Stimulated activated CD8-positive, alpha-beta memory T cell treated with anti-CD3 and anti-CD28 coated beads, Interleukin-15, amount 100 ng/mL, for 4 hours (primary cell): Measurements from ENCODE around the gene ROBO2.

Experiments
- DNase-seq, 2 donors: peaks; one replicate each; pipeline ENCODE4 v3.0.0-alpha.2; 2020; ENCODE audit warnings: low read depth in 2 of 2

ROBO2 gene

DNA sequence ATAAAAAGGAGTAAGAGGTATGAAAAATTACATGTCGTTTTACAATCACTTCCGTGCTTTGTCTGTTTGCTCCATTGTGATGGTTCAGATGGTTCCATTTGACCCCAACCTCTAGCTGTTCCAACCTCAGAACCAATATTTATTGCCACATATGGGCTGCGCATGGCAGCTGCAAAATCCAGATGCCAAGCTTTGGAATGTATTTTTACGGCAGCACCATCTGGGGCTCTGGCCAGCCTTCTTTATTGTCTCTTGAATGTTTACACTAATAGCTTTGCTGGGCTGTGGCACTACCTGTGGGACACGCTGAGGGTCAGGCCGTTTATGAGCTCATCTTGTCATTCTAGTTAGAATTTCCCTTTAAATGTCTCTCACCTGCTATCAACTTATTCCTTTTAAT lies 219.8 kb downstream of the ROBO2 start:
- no peak for DNase-seq

DNA sequence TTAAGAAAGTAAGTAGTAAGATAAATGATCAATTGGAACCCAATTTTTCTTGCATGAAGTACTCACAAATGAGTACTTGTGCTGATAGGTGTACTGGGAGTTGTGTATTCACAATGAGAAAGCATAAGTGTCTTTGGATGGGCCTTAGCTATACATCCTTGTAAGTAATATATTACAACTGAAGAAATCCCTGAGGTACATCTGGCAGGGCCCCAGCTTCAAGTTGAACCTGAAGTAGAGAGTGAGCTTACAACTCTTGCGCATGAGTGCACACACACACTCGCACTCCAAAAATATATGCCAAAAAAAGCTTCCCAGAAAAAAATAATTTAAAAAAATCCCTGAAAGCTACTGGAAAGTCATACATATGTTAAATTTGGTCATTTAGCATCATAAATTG lies 222.5 kb downstream of the ROBO2 start:
- DNase-seq, result no peak

DNA sequence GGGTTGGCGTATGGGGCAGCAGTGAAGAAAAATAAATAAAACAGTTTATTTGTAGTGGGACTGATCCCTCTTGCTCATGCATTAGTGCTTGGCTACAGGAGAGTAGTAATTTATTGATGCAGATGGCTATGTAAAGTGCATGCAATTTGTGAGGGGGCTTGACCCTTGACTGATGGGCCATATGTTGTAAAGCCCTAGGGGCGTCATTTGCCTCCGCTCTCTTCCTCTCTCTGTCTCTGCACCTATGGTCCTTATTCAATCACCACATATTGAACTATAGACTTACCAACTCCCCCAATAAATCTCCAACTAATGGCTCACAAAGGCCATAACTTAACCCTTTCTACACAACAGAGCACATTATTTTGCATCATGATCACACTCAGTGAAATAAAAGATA lies 227.7 kb downstream of the ROBO2 start:
- no peak for DNase-seq

DNA sequence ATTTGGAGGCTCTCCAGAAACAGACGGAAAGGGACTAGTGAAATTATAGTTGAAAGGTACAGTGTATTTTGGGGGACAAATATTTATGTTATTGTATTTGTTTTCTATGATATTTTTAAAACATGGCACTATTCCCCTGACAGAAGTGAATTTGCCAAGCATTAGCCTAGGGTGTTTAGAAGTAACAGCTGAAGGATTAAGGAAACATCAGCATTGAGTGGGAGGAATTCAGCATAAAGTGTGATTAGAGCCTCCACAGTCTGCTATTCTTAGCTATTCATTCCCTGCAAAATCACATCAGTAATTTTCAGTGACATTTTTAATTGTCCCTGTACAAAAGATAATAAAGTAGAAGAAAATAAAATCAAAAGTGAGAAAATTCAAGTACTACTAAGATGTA lies 231.4 kb downstream of the ROBO2 start:
- DNase-seq, result no peak

DNA sequence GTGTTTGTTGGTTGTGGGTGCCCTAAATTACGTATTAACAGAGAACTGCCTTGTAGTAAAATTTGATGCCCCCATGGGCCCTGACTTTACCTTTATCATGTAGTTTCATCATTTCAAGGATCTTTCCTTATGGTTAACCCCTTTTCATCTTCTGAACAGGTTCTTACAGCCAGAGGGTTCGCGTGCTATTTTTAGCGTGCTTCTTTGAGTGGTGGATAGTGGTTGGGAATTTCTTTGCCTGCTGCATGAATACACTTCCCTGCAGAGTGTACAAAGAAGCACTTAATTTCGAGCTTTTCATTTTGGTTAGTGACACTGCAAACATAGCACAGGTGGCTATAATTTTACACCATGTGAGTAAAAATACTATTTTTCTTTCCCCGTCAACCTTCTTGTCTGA lies 231.8 kb downstream of the ROBO2 start:
- no peak for DNase-seq

DNA sequence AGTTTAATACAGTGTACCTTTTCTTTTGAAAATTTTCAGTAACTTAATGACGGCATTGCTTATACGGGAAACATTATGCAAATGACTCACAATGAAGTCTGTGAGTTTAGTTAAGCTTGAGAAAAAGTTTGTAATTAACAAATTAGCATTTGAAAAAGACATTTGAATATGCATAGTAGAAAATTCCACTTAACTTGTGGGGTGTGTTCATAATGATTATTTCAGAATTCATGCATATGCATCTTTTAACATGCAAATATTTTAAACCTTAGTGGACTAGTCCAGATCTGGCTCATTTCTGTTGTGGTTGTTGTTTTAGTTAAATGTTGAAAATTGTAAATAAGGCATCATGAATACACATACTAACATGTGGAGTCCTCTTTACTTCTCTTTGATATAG lies 239.4 kb downstream of the ROBO2 start:
- DNase-seq, result no peak

DNA sequence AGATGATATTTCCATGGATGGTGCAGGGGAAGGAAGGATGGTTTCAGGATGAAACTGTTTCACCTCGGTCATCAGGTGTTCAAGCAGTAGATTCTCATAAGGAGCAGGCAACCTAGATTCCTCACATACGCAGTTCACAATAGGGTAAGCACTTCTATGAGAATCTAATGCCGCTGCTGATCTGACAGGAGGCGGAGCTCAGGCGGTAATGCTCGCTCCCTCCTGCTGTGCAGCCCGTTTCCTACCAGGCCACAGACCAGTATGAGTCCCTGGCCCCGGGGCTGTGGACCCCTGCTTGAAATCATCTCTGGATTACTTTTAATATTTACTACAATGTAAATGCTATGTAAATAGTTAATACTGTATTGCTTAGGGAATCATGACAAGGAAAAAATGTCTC lies 241.8 kb downstream of the ROBO2 start:
- DNase-seq, result no peak

DNA sequence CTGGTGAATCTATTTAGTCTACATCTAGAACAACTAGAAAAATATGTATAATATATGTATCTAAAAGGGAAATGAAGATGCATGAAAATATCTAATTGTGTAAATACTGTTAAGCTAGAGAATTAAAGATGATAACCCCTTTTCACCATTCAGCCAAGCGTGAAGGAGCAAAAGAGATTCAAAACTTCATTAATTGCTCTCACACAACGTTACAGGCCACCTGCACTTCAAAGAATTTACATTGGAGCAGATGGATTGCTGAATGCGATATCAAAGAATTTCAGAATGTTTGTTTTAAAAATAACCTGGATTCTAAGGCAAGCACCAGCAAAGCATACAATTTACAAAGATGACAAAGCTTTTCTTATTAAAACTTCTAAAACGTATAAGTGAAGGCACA lies 243.2 kb downstream of the ROBO2 start:
- no peak for DNase-seq

DNA sequence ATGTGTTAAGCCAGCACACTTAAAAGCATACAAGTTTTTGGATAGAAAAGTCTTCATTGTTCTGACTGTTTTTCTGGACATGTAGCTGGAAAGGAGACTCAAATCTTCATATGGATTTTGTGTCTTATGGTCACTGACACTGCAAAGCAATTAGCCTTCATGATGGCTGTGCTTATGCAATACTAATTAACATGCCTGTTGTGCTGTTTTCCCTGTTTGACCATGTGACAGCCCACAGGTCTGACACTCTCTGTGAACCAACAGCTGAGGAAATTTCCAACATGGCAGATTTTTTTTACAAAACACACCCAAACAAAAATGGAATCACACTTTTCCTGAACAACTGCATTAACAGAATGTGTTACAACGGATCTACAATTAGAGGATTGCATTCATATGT lies 248.4 kb downstream of the ROBO2 start:
- no peak for DNase-seq

DNA sequence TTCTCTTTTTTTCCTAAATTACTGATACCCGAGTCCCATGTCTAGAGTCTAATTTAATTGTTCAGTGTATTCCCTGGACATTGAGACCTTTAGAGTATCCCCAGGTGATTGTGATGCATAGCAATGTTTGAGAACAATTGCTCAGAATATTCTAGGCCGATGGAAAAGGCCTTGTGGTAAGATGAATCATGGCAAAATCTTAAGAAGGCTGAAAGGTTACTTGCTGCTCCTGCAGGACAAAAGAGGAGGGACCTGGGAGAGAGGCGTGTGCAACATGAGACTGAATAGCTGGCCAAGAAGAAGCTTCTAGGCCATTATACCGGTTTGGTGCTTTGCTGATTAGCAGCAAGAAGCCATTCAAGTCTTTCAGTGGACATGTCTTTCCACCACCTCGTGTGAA lies 256.6 kb downstream of the ROBO2 start:
- DNase-seq, result no peak

DNA sequence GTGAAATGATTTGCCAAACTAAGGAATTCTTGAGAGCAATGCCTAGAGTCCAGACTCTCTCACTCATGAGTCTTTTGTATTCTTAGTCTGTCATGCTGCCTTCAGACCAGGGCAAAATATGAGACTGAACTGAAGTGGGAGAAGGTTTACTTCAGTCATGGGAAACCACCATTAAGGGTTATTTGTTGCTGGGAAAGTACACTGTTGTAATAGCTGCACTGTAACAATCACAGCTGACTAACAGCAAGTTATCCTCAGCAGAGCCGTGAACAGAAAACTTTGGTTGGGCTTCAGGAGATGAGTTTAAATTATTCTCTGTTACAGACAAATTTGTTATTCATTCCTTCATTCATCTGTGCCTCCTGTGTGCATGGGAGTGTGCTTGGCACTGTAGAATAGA lies 258.5 kb downstream of the ROBO2 start:
- DNase-seq, result no peak

DNA sequence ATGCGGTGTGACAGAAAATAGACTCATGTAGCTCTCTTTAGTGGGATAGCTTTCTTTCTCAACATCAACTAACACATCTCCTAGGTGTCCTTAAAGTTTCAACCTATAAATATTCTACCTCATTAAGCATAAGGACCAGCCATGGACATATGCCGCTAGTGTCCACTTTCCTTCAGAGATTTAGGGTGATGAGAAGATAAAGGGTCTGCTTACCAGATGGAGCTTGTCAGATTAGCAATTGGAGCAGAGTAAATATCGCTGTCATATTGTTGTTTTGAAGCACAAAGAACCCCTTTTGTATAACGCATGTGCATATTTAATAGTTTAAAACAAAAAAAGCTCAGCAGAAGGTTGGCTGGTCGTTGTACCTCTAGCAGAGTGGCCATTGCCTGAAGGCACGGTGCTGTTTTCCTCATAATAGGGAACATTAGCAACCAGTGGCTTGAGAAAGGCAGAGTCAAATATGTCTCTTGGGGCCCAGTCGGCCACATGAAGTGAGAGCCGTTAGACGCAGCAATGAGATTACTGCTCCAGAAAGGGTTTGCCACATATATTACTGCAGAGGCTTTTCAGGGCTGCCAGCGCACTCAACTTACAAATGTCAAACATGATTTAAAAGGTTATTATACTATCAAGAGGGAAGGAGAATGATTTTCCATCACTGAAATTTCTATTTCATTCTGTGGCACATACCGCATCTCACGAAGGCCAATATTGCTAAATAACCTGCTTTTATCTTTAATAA lies 264.2 kb downstream of the ROBO2 start:
- no peak for DNase-seq

DNA sequence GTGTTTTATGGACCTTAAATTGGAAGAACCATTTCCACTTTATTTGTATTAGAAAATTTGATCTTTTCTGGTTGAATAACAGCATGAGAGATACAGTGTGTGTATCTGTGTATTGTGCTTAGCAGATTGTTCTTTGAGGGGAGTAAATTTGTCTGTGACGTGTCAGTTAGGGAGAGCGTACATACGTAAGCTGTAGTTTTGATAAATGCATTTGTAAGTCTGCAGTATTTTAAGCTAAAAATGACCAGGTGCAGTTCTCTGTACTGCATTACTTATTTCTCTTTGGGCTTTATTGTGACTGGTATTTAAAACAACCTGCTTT lies 264.8 kb downstream of the ROBO2 start:
- DNase-seq, result no peak

DNA sequence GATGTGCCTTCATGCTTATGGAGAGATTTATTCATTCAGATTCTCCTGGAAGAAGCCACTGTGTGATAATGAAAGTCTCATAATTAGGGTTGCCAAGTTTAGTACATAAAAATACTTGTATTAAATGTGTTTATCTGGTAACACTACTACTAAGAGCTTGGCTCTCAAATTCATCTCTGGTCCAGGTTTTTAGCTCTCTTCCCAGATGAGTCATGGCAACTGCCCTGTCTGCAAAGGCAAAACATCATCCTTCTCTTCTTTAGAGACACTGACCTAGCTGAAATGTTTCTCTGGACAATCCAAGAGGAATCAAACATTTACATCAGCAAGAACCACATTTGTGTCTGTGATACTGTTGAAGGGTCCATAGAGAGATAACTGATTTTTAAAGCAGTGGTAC lies 269.6 kb downstream of the ROBO2 start:
- no peak for DNase-seq

DNA sequence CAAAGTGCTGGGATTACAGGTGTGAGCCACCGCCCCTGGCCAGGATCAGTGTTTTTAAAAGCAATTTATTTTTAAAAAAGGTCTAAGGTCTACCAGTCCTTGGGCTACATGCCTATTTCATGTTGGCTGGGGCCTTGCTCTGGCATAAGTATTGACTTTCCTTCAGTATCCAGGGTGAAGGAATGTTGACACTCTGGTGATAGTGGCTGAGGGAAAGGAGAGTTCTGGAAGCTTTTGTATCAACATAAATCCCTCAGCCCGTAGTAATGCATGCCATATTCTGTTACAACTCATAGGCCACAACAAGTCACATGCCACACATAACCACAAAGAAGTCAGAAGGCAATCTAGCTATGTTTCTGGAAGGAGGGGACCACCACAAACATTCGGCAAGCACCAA lies 273.9 kb downstream of the ROBO2 start:
- no peak for DNase-seq

DNA sequence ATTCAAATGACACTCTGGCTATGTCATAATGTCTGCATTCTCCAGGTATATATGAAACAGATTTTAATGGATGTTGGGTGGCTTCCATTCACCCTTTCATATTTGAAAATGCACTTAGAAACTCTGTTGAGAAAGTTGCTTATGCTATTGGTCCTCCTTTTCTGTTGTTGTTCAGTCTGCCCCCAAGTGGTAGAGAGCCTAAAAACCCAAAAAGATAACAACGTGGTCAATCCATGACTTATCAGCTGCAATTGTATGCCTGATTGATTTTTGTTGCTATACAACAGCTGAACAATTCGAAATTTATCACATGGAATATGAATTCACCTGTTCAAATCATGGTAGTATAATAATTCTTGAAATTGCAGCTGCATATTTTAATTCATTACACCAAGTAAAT lies 279.8 kb downstream of the ROBO2 start:
- no peak for DNase-seq

DNA sequence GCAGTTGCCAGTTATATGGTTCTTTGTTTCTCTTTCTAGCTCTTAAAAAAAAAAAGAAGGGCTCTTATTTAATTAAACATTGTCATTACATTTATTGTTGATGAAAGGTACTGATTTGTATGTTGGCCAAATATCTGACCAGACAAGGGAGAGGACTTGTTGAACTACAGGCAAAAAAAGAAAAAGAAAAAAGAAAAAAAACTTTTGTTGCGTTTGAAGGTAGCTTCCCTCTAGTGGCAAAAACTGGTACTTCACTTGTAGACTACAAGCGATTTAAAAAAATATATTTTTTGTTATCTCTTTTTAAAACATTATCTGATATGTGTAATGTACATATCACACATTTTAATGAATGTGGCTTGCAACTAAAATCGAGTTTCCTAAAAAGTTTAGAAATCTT lies 280.6 kb downstream of the ROBO2 start:
- DNase-seq, result no peak

DNA sequence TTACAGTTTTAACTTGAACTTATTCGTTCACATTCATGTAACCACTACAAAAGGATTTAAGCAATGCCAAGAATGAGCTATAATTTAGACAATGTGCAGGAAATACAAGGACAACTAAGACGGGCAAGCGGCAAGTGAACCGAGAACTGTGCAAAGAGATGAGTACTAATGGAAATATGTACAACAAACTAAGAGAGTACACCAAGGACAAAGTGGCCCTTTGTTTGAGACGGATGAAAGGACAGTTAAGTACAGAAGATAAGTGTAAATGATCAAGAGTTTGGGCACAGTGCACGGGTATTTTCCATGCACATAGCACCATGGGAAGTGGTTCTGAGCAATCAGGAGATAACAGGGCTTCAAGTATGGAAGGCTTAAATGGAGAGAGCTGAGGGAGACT lies 281.7 kb downstream of the ROBO2 start:
- DNase-seq, result no peak

DNA sequence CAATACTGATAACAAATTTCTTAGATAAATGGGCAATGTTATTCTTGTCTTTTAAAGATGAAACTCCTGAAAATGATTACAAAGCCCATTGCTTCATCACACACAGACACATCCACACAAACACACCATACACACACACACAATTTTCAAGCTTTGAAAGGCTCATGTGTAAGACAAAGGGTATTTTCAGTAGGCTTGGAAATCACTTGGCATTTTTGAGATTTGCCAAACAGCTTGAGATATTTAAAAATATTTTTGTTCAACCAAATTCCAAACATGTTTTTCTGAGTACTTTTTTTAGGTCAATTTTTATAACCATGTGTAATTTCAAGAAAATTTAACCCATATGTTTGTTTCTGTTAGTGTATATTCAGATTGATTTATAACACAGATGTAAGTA lies 283.7 kb downstream of the ROBO2 start:
- DNase-seq, result no peak

DNA sequence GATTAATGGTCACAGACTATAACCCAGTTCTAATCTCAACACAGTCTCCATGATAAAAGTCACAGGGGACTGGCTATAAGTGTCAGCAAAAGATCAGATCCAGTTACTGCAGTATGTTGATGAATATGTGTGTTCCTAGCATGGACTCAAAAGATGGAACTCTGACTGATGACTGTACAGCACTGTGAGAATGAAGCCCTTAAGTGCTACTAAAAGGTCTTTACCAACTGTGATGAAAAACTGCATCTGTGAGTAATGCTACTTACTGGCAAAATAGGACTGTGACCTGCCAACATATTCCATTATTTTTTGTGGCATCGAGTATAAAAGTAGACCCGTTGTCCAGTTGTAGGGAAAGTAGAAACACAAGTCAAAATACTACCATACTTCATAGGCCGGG lies 284.2 kb downstream of the ROBO2 start:
- DNase-seq, result no peak

DNA sequence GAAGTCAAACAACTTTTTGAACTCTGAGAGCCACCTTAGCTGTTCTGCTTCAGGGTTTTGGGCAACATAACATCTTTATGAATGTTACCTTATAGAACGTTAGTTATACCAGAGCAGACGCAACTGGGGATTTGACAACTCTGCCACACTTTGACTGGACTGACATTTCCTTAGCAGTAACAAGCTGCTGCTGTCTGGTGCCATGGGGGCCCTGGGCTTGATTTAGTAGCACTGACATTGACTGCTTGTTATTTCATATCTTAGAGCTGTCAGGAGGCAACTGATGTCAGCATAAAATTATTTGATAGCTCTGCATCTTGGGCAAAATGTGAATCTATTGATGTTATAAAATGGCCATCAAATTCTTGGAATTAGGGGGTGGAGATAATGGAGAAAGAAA lies 285.4 kb downstream of the ROBO2 start:
- no peak for DNase-seq

DNA sequence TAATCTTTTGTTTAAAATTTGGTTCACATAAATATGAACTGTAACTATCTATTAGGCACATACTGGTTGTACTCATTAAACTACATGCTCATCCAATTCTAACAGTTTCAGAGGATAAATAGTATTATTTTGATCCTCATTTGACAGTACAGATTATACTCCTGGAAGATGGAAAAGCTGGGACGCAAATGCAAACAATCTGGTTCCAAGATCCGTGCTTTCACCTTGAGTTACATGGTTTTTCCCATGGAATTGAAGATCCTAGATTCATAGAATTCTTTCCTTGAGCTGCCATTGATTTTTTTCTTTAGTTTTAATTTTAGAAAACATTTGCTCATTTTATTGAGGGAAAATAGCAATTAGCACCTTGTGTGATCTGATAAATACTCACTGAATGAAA lies 285.8 kb downstream of the ROBO2 start:
- DNase-seq, result no peak

DNA sequence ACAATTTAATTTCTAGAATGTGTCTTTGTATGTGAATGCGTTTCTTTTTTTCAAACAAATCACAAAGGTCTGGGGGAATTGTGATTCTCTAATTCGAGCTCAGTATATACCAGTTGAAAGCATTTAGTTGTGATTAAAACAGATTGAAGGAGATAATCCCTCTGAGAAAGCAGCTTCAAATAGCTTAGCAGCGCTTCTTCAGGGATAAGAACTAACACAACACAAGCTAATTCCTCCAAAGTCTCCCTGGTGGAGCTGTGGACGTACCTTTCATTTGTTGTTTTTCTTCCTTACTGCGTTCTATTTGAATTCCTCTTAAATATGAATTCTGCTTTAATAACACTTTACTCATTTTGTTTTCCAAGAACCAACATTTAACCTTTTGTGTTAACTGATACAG lies 286.7 kb downstream of the ROBO2 start:
- DNase-seq, result no peak

DNA sequence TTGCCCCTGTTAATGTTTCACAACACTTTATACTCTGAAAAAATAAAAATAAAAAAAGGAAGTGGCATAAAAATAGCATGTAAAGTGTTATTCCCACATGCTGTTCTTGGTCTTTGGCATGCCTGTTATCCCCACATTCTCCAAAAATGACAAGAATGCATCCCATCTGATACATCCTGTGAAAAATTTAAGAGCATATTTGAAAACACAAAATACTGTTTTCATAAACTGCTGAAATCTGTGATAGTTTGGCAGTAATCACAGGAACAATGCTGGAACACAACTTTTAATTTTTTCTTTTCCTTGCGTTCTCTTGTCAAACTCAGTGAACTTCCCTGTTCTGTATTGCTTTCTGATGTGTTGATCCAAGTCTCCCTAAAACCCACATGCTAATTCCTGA lies 288.8 kb downstream of the ROBO2 start:
- no peak for DNase-seq

DNA sequence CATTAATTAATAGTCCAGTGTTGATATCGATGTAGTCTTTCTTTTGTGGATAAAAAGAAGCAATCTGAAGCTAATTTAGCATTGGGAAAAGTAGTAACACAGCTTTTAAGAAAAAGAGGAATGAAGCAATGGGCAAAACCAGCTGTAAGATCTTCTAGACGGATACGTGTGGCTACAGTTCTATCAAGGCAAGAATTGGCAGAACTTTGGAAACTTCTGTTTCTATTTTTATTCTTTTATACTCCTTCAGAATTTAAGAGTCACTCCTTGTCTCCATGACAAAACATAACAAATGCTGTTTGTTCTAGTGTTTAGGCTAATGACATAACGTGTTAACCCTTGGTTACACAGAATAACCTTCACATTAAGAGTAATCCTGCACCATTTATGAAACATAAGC lies 289.2 kb downstream of the ROBO2 start:
- DNase-seq, result no peak
